CD14-positive monocyte (primary cell): ENCODE data around the gene RYR3. TPM values are rescaled to one million over a fixed set of nuclear protein-coding genes. Genes with fewer than 3 reads are reported as not detected.

Experiments used
- DNase-seq, 3 donors: peaks; one replicate each; pipeline ENCODE4 v3.0.0-alpha.2; 2011 to 2022
- H2AFZ ChIP-seq: 2 replicates; pipeline ENCODE4 v1.6.0; 2012; ENCODE audit warnings: mild to moderate bottlenecking, low read depth, low read length, inconsistent platforms; ENCODE audit not compliant: insufficient read depth, poor library complexity, severe bottlenecking
- H3K27ac ChIP-seq, 2 donors: 1 replicate in 1 of 2; 2 replicates in 1 of 2; pipeline ENCODE4 v1.5.1; 2012 to 2013; ENCODE audit warnings: low read length in 2 of 2, control low read depth in 1 of 2, inconsistent platforms in 1 of 2, low read depth in 1 of 2, mild to moderate bottlenecking in 1 of 2
- H3K27me3 ChIP-seq, 2 donors: one replicate each; pipeline versions ENCODE4 v1.6.0 to v1.6.1; 2011 to 2013; ENCODE audit warnings: low read length in 2 of 2; ENCODE audit not compliant: control insufficient read depth in 2 of 2, insufficient read depth in 2 of 2
- H3K36me3 ChIP-seq, 2 donors: replicated peaks in 1 of 2; 1 replicate in 1 of 2; 2 replicates in 1 of 2; pipeline versions ENCODE4 v1.5.1 to v1.6.1; 2012 to 2013; ENCODE audit warnings: low read length in 2 of 2, control low read depth in 1 of 2, inconsistent platforms in 1 of 2, mild to moderate bottlenecking in 1 of 2; ENCODE audit not compliant: insufficient read depth in 2 of 2, control insufficient read depth in 1 of 2
- H3K4me1 ChIP-seq, 2 donors: 1 replicate in 1 of 2; 2 replicates in 1 of 2; pipeline versions ENCODE4 v1.5.1 to v1.6.1; 2012 to 2013; ENCODE audit warnings: low read length in 2 of 2, control low read depth in 1 of 2, inconsistent platforms in 1 of 2, mild to moderate bottlenecking in 1 of 2, moderate library complexity in 1 of 2; ENCODE audit not compliant: insufficient read depth in 2 of 2, control insufficient read depth in 1 of 2
- H3K4me2 ChIP-seq: replicated peaks from 2 replicates; pipeline ENCODE3; 2012; ENCODE audit warnings: low read length, moderate library complexity, mild to moderate bottlenecking; ENCODE audit not compliant: poor library complexity, severe bottlenecking; ENCODE audit errors: extremely low read depth
- H3K4me3 ChIP-seq, 3 experiments: fragments of 200-600 bp in 1 of 3; sonication (generic) in 1 of 3; replicated peaks in 1 of 3; 1 replicate in 2 of 3; 2 replicates in 1 of 3; pipeline ENCODE4 v1.5.1; 2011 to 2013; ENCODE audit warnings: low read length in 3 of 3, mild to moderate bottlenecking in 3 of 3, control low read depth in 2 of 3, low read depth in 2 of 3, inconsistent platforms in 1 of 3, moderate library complexity in 1 of 3
- H3K79me2 ChIP-seq: 2 replicates; pipeline ENCODE4 v1.6.0; 2012; ENCODE audit warnings: mild to moderate bottlenecking, control low read depth, inconsistent platforms, low read length, moderate library complexity; ENCODE audit not compliant: insufficient read depth
- H3K9ac ChIP-seq: 2 replicates; pipeline ENCODE4 v1.6.0; 2017; ENCODE audit warnings: low read length, mild to moderate bottlenecking; ENCODE audit not compliant: insufficient read depth, poor library complexity, severe bottlenecking
- H3K9me3 ChIP-seq, 2 donors: replicated peaks in 1 of 2; 1 replicate in 1 of 2; 2 replicates in 1 of 2; pipeline versions ENCODE4 v1.5.1 to v1.6.1; 2012 to 2013; ENCODE audit warnings: low read length in 2 of 2, control low read depth in 1 of 2; ENCODE audit not compliant: control insufficient read depth in 1 of 2, insufficient read depth in 1 of 2
- H4K20me1 ChIP-seq: 2 replicates; pipeline ENCODE4 v1.6.0; 2012; ENCODE audit warnings: mild to moderate bottlenecking, low read length, control low read depth, moderate library complexity; ENCODE audit not compliant: insufficient read depth
- H3K27ac Mint-ChIP-seq, 7 donors: one replicate each; pipeline ENCODE4 v1.8.0; 2020; ENCODE audit warnings: mild to moderate bottlenecking in 7 of 7, mixed read lengths in 7 of 7, moderate library complexity in 6 of 7, inconsistent platforms in 2 of 7
- H3K27me3 Mint-ChIP-seq, 3 donors: one replicate each; pipeline ENCODE4 v1.8.0; 2021 to 2022; ENCODE audit warnings: low read depth in 3 of 3, mild to moderate bottlenecking in 3 of 3, mixed read lengths in 3 of 3, moderate library complexity in 3 of 3, inconsistent platforms in 1 of 3
- H3K36me3 Mint-ChIP-seq, 2 donors: one replicate each; pipeline ENCODE4 v1.8.0; 2020; ENCODE audit warnings: mixed read lengths in 2 of 2, inconsistent platforms in 1 of 2, mild to moderate bottlenecking in 1 of 2
- H3K4me1 Mint-ChIP-seq: one replicate; pipeline ENCODE4 v1.8.0; 2020; ENCODE audit warnings: mild to moderate bottlenecking, mixed read lengths
- H3K4me3 Mint-ChIP-seq, 2 donors: one replicate each; pipeline ENCODE4 v1.8.0; 2020; ENCODE audit warnings: mild to moderate bottlenecking in 2 of 2, mixed read lengths in 2 of 2, moderate library complexity in 1 of 2
- H3K9me3 Mint-ChIP-seq, 7 donors: one replicate each; pipeline ENCODE4 v1.8.0; 2020 to 2022; ENCODE audit warnings: mixed read lengths in 7 of 7, mild to moderate bottlenecking in 6 of 7, moderate library complexity in 6 of 7, inconsistent platforms in 2 of 7
- WGBS: methylation state at CpG from one replicate; pipeline ENCODE4 v1.1.5; 2013; ENCODE audit warnings: missing lambda C conversion rate; ENCODE audit not compliant: insufficient coverage; 5-methylcytosine and 5-hydroxymethylcytosine counted together
- intact Hi-C, 2 donors: fragments of 100-400 bp; cut with micrococcal nuclease; formaldehyde crosslinking; loops; one replicate each; pipeline versions ENCODE4 v1.15.0 to v1.15.1; 2023
- polyA plus RNA-seq, 3 donors: library from polyadenylated mRNA; depleted of rRNA in 1 of 3; unstranded in 2 of 3; stranded (reverse) in 1 of 3; fragments of 300-500 nt in 2 of 3; fragments of >200 nt in 1 of 3; fragmentation: Illumina TruSeq in 2 of 3; gene quantifications; 1 replicate in 2 of 3; 2 replicates in 1 of 3; pipeline ENCODE4 v1.2.3, GENCODE V29; 2012 to 2021
- TF ChIP-seq, protein P1 (sequence below): fragments of 200-600 bp; IDR thresholded peaks from one replicate; pipeline ENCODE4 v1.8.0; 2022; ENCODE audit warnings: antibody characterized with exemption, mild to moderate bottlenecking

The RYR3 gene
- polyA plus RNA-seq, 3 donors = not detected

DNA sequence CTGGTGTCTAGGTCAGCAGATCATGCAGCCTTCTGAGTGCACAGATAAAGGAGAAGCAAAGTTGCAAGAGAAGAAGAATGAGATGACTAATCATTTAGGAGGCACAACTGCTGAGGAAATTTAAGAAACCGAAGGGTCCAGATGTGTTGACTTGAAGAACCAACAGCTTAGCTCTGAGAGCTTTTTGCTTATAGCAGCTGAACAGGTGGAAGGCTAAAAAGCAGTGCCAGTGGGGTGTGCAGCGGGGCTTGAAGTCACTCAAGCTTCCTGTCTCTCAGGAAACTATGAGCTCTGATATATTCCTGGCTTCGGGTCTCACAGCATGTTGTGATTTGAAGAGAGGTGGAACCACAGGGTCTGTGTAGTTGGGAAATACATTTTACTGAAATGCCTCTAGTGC, 305.7 kb downstream of the RYR3 start:
- Histone ChIP-seq H3K9ac (no peak overlapping the region), H4K20me1 (no peaks in the 10 kb centered on the region), H3K9me3 (no peaks in the 10 kb centered on the region), H2AFZ (no peak overlapping the region), H3K27ac (no peak overlapping the region), H3K27me3 (no peaks in the 10 kb centered on the region), H3K79me2 (no peaks in the 10 kb centered on the region), H3K4me2 (no peak overlapping the region), H3K4me3 (no peak overlapping the region), H3K36me3 (no peaks in the 10 kb centered on the region), H3K4me1 (no peaks in the 10 kb centered on the region)
- Mint-ChIP-seq H3K4me1 (no peaks in the 10 kb centered on the region), H3K27ac (no peak overlapping the region), H3K9me3 (peaks cover 0 to 5% (median 0%) of the 10 kb centered on the region in 7 donors), H3K36me3 (no peaks in the 10 kb centered on the region), H3K4me3 (no peak overlapping the region), H3K27me3 (peaks cover 0 to 2% (median 2%) of the 10 kb centered on the region in 3 donors)
- TF ChIP-seq, protein P1, sequence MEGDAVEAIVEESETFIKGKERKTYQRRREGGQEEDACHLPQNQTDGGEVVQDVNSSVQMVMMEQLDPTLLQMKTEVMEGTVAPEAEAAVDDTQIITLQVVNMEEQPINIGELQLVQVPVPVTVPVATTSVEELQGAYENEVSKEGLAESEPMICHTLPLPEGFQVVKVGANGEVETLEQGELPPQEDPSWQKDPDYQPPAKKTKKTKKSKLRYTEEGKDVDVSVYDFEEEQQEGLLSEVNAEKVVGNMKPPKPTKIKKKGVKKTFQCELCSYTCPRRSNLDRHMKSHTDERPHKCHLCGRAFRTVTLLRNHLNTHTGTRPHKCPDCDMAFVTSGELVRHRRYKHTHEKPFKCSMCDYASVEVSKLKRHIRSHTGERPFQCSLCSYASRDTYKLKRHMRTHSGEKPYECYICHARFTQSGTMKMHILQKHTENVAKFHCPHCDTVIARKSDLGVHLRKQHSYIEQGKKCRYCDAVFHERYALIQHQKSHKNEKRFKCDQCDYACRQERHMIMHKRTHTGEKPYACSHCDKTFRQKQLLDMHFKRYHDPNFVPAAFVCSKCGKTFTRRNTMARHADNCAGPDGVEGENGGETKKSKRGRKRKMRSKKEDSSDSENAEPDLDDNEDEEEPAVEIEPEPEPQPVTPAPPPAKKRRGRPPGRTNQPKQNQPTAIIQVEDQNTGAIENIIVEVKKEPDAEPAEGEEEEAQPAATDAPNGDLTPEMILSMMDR = no peak
- intact Hi-C loops = no loop called here
- DNase-seq = no peak
- WGBS = 0% methylated on average over 2 of the region's 3 CpGs

DNA sequence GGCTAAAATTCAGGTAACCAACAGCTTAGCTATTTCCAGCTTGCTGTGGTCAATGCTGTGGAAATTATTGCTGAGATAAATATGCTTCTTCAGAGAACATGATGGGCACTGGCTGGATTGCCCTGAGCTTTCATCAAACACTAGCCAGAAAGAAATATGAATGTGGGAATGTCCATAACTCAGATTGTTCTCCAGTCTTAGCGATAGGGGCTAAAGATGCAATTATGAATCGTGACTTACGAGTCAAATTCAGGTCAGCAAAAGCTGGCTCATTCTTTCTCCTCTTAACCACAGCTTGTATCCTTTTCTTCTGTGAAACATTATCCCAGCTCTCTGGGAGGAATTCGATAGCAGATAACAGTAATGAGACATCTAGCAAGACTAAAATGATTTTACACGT, 307.6 kb downstream of the RYR3 start:
- TF ChIP-seq, protein P1 = no peak
- H4K20me1 ChIP-seq = no peaks in the 10 kb centered on the region
- H3K79me2 ChIP-seq = no peaks in the 10 kb centered on the region
- H3K27ac ChIP-seq = no peak overlapping the region
- Mint-ChIP-seq H3K9me3 (peaks cover 0 to 3% (median 1%) of the 10 kb centered on the region in 7 donors), H3K4me1 (no peaks in the 10 kb centered on the region), H3K27me3 (peaks cover 0 to 2% (median 2%) of the 10 kb centered on the region in 3 donors), H3K4me3 (no peak overlapping the region), H3K27ac (no peak overlapping the region), H3K36me3 (no peaks in the 10 kb centered on the region)
- H3K27me3 ChIP-seq = no peaks in the 10 kb centered on the region
- DNase-seq = no peak
- no peaks in the 10 kb centered on the region for H3K4me1 ChIP-seq
- intact Hi-C loops = no loop called here
- H3K4me2 ChIP-seq = no peak overlapping the region
- H2AFZ ChIP-seq = no peak overlapping the region
- no peak overlapping the region for H3K4me3 ChIP-seq
- no CpG with 5 or more reads among the region's 5 CpGs for WGBS
- H3K9ac ChIP-seq = no peak overlapping the region
- no peaks in the 10 kb centered on the region for H3K36me3 ChIP-seq
- no peaks in the 10 kb centered on the region for H3K9me3 ChIP-seq
